Stimulated activated CD8-positive, alpha-beta memory T cell treated with anti-CD3 and anti-CD28 coated beads, Interleukin-7, amount 100 ng/mL, for 48 hours (primary cell): ENCODE results near the gene CDK5RAP2.
"Not testable (repeated sequence)": the region's sequence is repeated elsewhere in the genome, so short reads cannot be mapped to it uniquely, and the experiment has no call there.

Source experiments
- DNase-seq, 2 donors: peaks; one replicate each; pipeline ENCODE4 v3.0.0-alpha.2; 2020; ENCODE audit warnings: low read depth in 1 of 2; ENCODE audit errors: extremely low read depth in 1 of 2

Gene CDK5RAP2

GRCh38 chr9:120515996-120516395 is 64.0 kb downstream of the CDK5RAP2 start:
- DNase-seq, result not testable (repeated sequence)

GRCh38 chr9:120515481-120515880 is 64.5 kb downstream of the CDK5RAP2 start:
- not testable (repeated sequence) for DNase-seq

GRCh38 chr9:120514405-120514804 is 65.6 kb downstream of the CDK5RAP2 start:
- DNase-seq, result no peak

GRCh38 chr9:120513825-120514396 is 66.1 kb downstream of the CDK5RAP2 start:
- DNase-seq, result no peak

- no peak for DNase-seq
These were observed 69.2 kb downstream of the CDK5RAP2 start for GRCh38 chr9:120510816-120511215.

- no peak for DNase-seq
These were observed 71.9 kb downstream of the CDK5RAP2 start for GRCh38 chr9:120507936-120508510.

- no peak for DNase-seq
These were observed 74.8 kb downstream of the CDK5RAP2 start for GRCh38 chr9:120505186-120505585.

- DNase-seq, result no peak
These were observed 79.2 kb downstream of the CDK5RAP2 start for GRCh38 chr9:120500733-120501132.

- not testable (repeated sequence) for DNase-seq
These were observed 82.1 kb downstream of the CDK5RAP2 start for GRCh38 chr9:120497865-120498264.

- DNase-seq, result not testable (repeated sequence)
These were observed 83.5 kb downstream of the CDK5RAP2 start for GRCh38 chr9:120496438-120496837.

GRCh38 chr9:120490888-120491595 is 88.9 kb downstream of the CDK5RAP2 start:
- DNase-seq, result no peak

- DNase-seq, result no peak
These were observed 93.1 kb downstream of the CDK5RAP2 start for GRCh38 chr9:120486835-120487234.

GRCh38 chr9:120486347-120486746 is 93.6 kb downstream of the CDK5RAP2 start:
- DNase-seq, result no peak

GRCh38 chr9:120485788-120486187 is 94.2 kb downstream of the CDK5RAP2 start:
- no peak for DNase-seq

- DNase-seq, result no peak
These were observed 95.8 kb downstream of the CDK5RAP2 start for GRCh38 chr9:120484162-120484561.

- no peak for DNase-seq
These were observed 97.4 kb downstream of the CDK5RAP2 start for GRCh38 chr9:120482424-120483186.

GRCh38 chr9:120481846-120482245 is 98.1 kb downstream of the CDK5RAP2 start:
- DNase-seq, result no peak

- no peak for DNase-seq
These were observed 98.7 kb downstream of the CDK5RAP2 start for GRCh38 chr9:120481248-120481647.

GRCh38 chr9:120480707-120481106 is 99.3 kb downstream of the CDK5RAP2 start:
- DNase-seq, result no peak

GRCh38 chr9:120478208-120478607 is 101.8 kb downstream of the CDK5RAP2 start:
- no peak for DNase-seq

- DNase-seq, result no peak
These were observed 102.4 kb downstream of the CDK5RAP2 start for GRCh38 chr9:120477534-120478001.
